WERI-Rb-1 (cell line): ENCODE data around the gene NEU4.
A peak's percentile ranks its signal among the peaks of the same experiment; 100 is the strongest.
"Not testable (repeated sequence)": the region's sequence is repeated elsewhere in the genome, so short reads cannot be mapped to it uniquely, and the experiment has no call there.

ENCODE experiments used
- DNase-seq: peaks from one replicate; pipeline ENCODE4 v3.0.0-alpha.2; 2020
- H3K27ac ChIP-seq: fragments of 250-450 bp; sonication (Bioruptor Pico); 2 replicates; pipeline ENCODE4 v1.5.1; 2020; ENCODE audit warnings: mild to moderate bottlenecking, moderate library complexity
- H3K27me3 ChIP-seq: fragments of 250-450 bp; sonication (Bioruptor Pico); 2 replicates; pipeline ENCODE4 v1.5.1; 2021; ENCODE audit warnings: mild to moderate bottlenecking, low read depth, moderate library complexity; ENCODE audit not compliant: insufficient read depth, severe bottlenecking
- H3K36me3 ChIP-seq: fragments of 250-450 bp; sonication (Bioruptor Pico); 2 replicates; pipeline ENCODE4 v1.5.1; 2020; ENCODE audit warnings: mild to moderate bottlenecking, moderate library complexity
- H3K4me3 ChIP-seq: 2 replicates; pipeline ENCODE4 v1.5.1; 2011; ENCODE audit warnings: low read depth, mild to moderate bottlenecking, control low read depth, low read length
- H3K9me3 ChIP-seq: fragments of 250-450 bp; sonication (Bioruptor Pico); 2 replicates; pipeline ENCODE4 v1.5.1; 2021; ENCODE audit warnings: mild to moderate bottlenecking, moderate library complexity; ENCODE audit not compliant: severe bottlenecking
- CTCF ChIP-seq: IDR thresholded peaks from 2 replicates; pipeline ENCODE4 v1.5.1; 2011; ENCODE audit warnings: low read depth, mild to moderate bottlenecking, control low read depth, inconsistent platforms, low read length

Gene NEU4

GRCh38 chr2:241815477-241816430 is 6.8 kb downstream of the NEU4 start:
- Histone ChIP-seq H3K36me3 (no peaks in the 10 kb centered on the region), H3K27ac (peak overlapping the region; percentile 44), H3K4me3 (no peak overlapping the region), H3K9me3 (no peaks in the 10 kb centered on the region), H3K27me3 (no peaks in the 10 kb centered on the region)
- no peak for DNase-seq
- no peak for TF ChIP-seq CTCF

GRCh38 chr2:241816431-241817121 is 7.6 kb downstream of the NEU4 start:
- no peak for DNase-seq
- no peaks in the 10 kb centered on the region for H3K9me3 ChIP-seq

DNA sequence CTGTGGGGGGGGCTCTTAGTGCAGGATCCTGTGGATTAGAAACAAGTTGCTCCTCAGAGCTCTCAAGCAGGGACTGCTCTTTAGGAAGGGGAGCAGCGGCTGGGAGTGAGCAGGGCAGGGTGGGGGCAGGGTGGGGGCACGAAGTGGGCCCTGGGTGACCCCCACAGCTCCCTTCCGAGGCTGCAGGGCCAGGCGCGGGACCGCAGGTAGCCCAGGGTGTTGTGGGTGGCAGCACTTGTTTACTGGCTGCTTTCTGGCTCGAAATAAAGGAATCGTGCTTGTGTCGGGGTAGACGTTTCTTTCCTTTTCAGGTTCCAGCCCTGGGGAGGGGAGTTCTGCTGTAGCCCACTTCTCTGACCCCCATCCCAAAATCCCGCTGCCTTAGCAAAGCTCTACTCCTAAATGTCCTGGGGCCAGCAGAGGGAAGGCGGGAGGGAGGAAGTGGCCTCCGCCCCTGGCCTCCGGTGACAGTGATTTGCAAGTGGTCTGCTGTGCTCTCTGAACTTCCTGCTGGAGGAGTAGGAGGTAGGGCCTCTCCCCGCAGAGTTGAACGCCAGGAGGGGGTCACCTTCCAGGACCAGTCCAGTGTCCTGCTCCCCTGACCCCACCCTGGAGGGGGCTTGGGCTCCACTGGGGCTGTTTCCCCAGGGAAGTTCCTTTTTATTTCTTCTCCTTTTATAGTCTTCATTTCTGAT is 8.3 kb downstream of the NEU4 start:
- Histone ChIP-seq H3K36me3 (no peaks in the 10 kb centered on the region), H3K27me3 (no peaks in the 10 kb centered on the region), H3K4me3 (no peak overlapping the region), H3K9me3 (no peaks in the 10 kb centered on the region), H3K27ac (no peak overlapping the region)
- no peak for TF ChIP-seq CTCF
- no peak for DNase-seq

More at GRCh38 chr2:241816431-241817121, 7.6 kb downstream of the NEU4 start:
- H3K36me3 ChIP-seq: no peaks in the 10 kb centered on the region
- no peak for TF ChIP-seq CTCF
- H3K27me3 ChIP-seq: no peaks in the 10 kb centered on the region
- no peak overlapping the region for H3K4me3 ChIP-seq
- H3K27ac ChIP-seq: no peak overlapping the region

DNA sequence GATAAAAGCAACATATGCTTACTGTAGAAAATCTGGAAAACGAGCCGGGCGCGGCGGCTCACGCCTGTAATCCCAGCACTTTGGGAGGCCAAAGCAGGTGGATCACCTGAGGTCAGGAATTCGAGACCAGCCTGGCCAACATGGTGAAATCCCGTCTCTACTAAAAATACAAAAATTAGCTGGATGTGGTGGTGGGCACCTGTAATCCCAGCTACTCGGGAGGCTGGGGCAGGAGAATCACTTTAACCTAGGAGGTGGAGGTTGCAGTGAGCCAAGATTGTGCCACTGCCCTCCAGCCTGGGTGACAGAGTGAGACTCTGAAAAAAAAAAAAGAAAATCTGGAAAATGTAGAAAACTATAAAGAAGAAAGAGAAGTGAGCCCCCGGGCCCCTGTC is 8.8 kb downstream of the NEU4 start:
- H3K27ac ChIP-seq: not testable (repeated sequence)

DNA sequence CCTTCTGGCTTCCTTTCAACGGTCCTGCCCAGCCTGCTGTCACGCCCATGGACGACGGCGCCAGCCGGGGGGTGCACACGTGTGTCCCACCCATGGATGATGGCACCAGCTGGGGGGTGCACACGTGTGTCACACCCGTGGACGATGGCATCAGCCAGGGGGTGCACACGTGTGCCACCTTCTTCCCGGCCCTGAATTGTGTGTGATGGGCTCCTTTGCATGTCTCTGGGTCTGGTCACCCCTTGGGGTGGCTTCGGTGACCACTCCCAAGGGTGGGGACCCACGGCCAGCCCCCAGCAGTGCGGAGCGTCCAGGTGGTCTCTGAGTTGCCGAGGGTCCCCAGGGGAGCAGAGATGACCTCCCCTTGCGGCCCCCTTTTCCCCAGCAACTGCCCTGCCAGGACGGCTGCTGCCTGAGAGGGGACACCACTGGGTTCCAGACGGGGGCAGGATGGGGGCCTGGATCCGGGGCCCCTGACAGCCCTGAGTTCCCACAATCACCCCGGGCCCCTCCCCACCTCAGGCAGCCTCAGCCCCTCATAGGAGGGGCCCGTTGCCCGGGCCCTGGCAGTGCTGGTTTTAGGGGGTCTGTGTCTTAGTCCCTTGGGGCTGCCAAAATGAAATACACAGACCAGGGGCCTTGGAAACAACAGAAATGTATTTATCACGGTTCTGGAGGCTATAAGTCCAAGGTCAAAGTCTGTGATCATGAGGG is 9.4 kb downstream of the NEU4 start:
- DNase-seq: no peak
- Histone ChIP-seq H3K36me3 (no peaks in the 10 kb centered on the region), H3K27me3 (no peaks in the 10 kb centered on the region), H3K9me3 (peaks cover 2% of the 10 kb centered on the region), H3K4me3 (no peak overlapping the region), H3K27ac (no peak overlapping the region)
- TF ChIP-seq CTCF: no peak

More for the DNA sequence above, 8.8 kb downstream of the NEU4 start:
- not testable (repeated sequence) for DNase-seq, H3K27me3 ChIP-seq, H3K4me3 ChIP-seq, H3K9me3 ChIP-seq, H3K36me3 ChIP-seq
